GM18499 (cell line): ENCODE results near the gene CHST12.

Source experiments
- ATAC-seq: cut with Tn5 transposase; IDR thresholded peaks from one replicate; pipeline ENCODE4 v1.9.1; 2021; ENCODE audit warnings: moderate number of reproducible peaks; ENCODE audit not compliant: insufficient read depth, unreplicated experiment

CHST12 gene

DNA sequence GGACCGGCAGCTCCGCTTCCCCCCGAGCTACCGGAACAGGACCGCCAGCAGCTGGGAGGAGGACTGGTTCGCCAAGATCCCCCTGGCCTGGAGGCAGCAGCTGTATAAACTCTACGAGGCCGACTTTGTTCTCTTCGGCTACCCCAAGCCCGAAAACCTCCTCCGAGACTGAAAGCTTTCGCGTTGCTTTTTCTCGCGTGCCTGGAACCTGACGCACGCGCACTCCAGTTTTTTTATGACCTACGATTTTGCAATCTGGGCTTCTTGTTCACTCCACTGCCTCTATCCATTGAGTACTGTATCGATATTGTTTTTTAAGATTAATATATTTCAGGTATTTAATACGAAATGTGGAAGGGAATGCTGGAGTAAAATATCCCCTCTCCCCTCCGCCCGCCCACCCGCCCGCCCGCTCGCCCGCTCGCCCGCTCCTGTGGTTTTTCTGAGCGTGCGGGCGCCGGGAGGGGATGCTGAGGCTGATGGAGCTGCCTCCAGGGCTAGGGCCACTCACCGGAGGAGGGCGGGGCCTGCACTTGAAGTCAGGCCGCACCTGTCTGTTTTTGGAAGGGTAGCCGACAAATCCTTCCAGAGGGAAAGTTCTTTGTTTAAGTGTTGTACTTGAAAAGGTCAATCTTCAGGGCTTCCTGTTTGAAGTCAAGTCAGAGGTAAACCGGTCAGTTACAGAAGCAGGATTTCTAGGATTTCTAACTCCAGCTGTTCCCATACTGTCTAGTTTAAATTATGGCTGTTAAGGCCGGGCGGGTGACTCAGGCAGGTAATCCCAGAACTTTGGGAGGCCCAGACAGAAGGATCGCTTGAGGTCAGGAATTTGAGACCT lies 30.5 kb downstream of the CHST12 start:
- no peak for ATAC-seq

GRCh38 chr7:2435146-2435545 lies 31.7 kb downstream of the CHST12 start:
- no peak for ATAC-seq

DNA sequence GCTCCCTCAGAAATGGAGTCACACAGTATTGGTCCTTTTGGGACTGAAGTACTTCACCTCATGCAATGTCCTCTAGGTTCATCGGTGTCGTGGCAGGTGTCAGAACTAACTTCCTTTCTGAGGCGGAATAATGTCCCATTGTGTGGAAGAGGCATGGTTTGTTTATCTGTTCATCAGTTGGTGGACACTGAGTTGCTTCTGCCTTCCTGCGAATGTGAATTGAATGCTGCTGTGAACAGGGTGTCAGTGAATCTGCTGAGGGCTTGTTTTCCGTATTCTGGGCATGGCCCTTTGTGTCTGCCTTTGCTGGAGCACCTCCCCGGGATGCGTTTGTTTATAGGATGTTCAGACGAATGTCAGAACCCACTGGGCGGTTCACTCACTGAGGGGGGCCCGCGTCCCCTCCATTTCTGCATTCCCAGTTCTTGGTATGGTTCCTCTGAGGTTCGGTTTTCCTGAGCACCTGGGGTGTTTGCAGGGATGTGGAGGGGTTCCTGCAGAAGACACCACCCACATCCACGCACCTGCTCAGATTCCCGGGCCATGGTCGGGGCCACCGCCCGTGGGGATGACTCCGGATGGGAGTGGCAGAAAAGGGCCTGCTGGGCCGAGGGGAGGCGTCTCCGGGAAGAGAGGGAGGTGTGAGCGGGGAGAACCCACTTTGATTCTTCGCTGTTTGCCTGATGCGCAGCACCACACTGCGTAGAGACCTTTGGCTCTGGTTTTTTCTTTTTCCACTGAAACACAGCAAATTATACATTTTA lies 33.1 kb downstream of the CHST12 start:
- no peak for ATAC-seq

DNA sequence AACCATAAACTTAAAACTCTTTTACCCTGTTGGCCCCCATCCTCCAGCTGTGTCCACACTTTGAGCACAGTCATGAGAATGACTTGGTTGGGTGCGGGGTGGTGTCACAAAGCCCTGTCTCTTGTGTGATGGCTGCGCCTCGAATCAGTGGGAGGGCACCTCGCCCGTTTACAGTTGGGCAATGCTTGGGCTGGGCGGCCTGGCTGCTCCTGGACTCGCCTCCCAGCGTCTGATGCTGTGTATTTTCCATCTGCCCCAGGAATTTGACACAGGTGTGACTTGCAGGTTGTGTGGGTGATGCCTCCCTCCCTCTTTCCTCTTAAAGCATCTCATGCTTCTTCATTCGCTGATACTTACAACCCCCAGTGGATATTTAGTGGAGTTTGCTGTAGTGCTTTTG lies 33.7 kb downstream of the CHST12 start:
- no peak for ATAC-seq

- ATAC-seq, result no peak
Observed at GRCh38 chr7:2437537-2438148, 34.2 kb downstream of the CHST12 start.

- no peak for ATAC-seq
Observed at GRCh38 chr7:2438186-2438585, 34.8 kb downstream of the CHST12 start.

DNA sequence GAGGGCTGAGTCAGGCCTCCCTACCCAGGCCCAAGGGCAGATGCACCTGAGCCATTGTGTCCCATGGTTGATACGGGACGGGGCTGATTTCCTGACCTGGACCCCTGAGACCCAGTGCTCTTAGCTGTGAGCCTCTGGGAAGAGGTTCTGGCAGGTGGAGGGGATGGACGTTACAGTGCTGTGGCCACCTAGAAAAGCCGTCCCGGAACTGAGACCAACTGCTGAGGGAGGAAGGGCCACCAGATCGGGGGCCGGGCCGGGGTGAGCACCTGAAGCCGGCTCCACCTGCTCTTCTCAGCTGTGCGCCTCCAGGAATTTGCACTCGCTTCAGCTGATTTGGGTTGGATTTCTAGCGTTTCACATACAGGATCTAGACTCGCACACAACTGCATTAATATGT lies 35.4 kb downstream of the CHST12 start:
- ATAC-seq, result no peak

DNA sequence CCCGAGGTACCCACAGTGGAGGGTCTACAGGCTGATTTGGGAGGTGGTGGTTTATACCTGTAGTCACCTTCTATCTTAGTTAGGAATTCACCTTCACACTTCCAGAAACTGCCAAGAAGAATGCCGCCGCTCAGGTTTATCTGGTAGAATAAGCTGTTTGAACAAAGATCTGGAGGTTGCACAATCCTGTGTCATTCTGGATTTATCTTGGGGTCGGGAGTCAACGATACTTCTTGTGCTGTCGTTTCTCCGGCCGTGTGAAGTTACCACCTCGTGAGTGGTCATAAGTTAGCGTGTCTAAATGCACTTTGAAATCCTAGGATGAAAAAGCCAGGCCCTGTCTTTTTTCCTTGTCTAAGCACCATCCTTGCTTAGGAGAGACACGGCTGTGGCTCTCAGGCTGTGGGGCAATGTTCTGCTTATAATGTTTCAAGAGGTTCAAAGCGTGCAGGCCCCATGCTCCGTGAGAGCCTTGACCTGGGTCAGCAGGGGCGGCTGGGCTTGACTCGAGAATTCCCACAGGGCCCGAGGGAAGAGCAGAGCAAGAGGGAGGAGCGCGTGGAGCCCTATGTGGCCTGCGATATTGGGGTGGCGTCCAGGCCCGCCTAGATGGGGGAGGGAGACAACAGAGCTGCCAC lies 37.3 kb downstream of the CHST12 start:
- ATAC-seq, result no peak

DNA sequence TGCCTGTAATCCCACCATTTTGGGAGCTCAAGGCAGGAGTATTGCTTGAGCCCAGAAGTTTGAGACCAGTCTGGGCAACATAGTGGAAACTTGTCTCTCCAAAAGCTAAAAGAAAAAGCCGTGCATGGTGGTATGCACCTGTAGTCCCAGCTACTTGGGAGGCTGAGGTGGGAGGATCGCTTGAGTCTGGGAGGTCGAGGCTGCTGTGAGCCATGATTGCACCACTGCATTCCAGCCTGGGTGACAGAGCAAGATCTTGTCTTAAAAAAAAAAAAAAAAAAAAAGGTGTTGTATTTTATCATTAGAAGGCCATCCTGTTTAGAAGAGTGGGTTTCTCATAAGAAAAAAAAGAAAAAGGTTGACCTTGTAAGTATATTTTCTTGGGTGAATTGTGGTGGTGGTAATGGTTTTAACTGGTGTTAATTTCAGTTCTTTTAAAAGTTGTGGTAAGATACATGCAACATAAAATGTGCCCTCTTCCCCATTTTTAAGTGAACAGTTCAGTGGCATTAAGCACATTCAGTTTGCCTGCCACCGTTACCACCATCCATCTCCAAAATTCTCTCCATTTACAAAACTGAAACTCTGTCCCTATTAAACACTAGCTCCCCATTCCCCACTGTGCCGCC lies 38.1 kb downstream of the CHST12 start:
- ATAC-seq, result no peak

DNA sequence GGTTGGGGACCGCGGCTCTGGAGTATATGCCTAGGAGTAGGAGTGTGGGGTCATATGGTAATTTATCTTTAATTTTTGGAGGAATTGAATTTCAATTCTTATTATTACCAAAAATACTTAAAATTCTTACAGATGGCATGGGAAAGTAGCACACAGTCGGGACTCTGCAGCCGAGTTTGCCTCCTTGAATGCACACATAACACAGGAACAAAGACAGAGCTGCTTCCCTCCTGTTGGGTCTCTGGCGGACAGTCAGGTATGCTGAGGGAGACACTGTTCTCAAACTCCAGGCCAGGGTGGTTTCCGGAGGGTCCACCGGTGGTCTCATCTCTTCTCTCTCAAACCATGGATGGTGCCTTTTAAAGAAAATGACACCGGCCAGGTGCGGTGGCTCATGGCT lies 40.1 kb downstream of the CHST12 start:
- no peak for ATAC-seq

DNA sequence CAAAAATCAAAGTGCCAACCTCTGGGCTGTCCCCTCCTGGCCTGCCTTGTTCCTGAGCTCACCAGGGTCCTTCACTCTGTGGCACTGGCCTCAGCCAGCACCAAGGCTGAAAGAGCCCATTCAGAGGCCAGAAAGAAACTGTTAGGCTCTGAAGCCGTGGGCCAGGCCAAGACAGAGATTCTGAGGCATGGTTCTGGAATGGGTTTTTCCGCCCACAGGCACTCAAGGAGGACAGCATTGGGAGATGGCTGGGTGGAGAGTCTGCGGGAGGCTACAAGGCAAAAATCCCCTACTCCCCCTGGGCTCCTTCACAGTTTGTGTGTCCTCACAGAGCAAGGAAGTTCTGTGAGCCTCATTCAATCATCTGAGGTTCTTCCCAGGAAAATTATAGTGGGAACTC lies 41.1 kb downstream of the CHST12 start:
- ATAC-seq, result no peak

- ATAC-seq, result no peak
Observed at GRCh38 chr7:2445047-2445446, 41.6 kb downstream of the CHST12 start.

DNA sequence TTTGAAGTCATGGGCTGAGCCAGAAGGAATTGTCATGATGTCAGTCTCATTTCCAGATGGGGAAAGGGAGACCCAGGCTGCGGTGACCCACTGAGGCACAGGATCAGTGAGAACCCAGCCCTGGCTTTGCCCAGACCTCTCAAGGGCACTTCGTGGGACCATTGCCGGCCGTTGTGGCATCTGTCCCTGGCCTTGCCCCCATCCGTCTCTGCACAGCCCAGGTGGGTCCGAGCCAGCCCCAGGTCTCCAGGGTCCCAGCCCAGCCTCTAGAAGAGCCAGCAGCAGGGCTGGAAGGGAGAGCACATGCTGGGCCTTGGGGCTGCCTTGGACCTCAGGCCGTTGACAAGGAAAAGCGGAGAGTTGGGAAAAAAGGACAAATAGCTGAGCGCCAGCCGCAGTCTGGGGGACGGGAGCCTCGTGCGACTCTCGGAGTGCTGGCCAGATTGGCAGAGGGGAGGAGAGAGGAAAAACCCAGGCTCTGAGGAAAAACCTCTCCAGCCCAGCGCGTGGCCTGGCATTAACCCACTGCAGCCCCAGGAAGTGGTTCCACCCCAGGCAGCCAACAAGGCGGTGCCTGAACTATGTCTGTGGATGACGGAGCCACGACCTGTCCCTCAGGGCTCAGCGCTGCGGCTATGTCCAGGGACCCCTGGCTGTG lies 42.6 kb downstream of the CHST12 start:
- ATAC-seq, result no peak

DNA sequence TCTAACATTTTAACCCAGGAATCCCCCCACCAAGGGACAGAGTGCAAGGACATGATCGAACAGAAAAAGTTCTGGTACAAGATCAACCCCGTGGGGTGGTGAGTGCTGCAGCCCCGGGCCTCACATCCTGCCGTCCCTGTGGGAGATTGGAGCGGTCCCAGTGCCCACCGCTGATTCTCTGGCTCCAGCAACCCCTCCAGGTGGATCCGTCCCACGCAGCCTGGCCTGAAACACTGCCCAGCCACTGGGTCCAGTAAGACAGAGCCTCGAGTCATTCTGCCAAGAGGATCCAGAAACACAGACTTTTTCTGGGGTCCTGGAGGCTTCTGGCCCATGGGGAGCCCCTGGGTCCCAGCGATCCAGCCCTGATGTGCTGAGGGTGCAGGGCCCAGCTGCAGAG lies 43.3 kb downstream of the CHST12 start:
- ATAC-seq, result no peak

DNA sequence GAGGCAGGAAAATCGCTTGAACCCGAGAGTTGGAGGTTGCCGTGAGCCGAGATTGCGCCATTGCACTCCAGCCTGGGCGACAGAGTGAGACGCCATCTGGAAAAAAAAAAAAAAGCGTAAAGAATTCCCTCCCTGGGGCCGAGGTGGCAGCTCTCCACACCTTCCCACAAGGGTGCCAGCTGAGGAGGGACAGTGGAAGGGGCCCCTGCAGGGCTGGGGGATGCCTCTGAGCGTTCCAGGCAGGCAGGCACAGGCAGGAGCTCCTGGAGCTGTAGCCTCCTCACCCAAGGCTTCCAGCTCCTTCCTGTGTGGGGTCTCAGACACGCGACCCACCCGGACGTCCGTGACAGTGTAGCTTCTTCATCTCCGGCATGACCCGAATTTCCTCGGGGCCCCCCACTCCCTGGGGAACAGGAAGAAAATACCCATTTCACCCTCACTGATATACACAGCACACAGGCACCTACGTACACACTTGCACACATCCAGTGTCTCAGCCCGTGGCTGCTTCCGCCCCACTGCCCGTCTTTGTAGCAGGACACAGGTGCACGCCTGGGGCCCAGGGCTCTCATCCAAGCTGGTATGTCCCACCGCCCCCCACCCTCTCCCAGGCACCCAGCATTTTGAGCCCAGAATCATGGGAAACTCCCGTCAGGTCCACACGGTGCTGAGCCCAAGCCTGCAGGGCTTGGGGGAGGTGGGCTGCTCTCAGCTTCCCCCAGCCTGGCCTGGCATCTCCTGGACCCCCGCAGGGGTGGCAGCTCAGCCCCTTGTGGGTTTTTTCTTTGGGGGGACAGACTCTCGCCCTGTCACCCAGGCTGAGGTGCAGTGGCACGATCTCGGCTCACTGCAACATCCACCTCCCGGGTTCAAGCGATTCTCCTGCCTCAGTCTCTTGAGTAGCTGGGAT lies 47.0 kb downstream of the CHST12 start:
- no peak for ATAC-seq

DNA sequence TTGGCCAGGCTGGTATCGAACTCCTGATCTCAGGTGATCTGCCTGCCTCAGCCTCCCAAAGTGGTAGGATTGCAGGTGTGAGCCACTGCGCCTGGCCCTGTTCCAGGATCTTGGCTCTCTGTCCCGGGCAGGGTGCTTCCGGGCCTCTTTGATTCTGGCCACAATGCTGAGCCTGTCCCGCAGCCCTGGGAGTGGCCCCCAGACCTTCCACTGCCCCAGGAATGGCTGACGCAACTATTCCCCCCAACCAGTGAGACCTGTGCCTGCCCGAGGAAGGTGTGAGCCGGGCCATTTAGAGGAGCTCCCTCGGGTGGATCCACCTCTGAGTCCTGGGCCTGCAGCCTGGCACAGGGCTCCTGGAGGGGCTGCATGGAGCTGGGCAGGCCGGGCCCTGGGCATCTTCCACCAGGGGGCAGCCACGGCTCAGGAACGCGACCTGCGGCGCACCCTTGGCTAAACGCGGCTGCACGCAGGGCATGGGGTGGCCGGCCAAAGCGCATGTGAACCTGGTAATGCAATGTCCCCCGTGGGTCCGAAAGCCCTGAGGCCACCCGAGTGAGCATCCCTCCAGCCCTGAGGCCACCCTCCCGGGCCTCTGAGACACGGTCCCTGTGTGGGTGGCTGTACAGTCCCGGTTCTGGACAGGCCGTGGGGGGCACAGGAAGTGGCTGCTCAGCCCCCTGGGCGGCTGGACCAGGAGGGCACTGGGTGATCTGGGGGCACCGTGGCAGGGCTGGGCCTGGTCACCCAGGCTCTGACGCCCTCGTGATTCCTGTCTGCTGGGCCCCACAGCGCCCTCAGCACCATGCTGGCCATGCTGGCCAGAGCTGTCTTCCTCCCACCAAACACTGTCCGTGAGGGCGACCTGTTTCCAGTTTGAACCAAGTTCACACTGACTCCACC lies 48.0 kb downstream of the CHST12 start:
- no peak for ATAC-seq

DNA sequence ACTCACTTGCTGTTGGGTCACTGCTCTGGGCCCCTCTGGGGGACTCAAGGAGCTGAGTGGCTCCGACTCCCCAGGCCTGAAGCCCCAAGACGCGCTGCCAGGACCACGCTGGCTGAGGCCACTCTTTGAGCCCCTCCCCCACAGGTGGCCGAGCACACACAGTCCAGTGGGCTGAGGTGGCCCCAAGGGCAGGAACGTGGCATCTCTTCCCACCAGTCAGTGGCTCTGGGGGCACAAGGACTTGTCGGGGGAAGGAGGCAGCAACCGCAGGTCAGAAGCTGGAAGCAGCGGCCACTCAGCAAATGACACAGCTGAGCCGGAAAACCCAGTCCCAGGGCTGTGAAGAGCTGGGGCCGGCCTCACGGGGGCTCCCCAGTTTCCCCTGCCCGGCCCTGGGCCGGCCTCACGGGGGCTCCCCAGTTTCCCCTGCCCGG lies 48.7 kb downstream of the CHST12 start:
- ATAC-seq, result no peak
